ENCODE measurements around the gene CTCF. TPM values are rescaled to one million over a fixed set of nuclear protein-coding genes. Genes with fewer than 3 reads are reported as not detected.
A peak's percentile ranks its signal among the peaks of the same experiment; 100 is the strongest.

Gene CTCF
- total RNA-seq, 1 donor from 2014 or later: 45.0 TPM

DNA sequence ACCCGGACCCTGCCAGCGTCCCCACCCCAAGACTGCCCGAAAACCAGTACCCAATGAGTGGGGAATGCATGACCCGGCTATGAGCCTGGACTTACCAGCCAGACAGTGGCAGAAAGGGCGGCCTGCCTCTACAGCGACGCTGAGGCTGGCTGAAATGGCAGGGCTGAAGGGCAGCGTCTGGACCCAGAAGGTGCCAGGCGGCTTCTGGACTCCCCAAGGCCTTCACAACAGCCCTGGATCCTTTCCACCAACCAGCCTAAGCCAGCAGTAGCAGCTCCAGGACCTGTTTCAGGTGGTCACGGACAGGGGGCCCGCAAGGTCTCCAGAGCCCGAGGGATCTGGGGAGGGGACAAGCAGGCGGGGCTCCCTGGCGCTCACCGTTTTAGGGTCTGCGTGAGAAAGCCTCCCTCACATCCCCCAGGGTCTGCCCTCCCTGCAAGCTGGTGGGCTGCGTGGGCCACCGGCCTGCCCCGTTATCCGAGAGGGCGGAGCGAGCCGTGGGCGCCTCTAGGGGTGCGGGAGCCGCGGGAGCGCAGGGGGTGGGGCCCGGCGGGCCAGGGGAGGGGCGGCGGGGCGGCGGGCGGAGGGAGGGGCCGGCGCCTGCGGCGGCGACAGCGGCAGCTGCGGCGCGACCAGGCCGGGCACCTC lies 34.0 kb upstream of the CTCF start, which contains the start of gene RIPOR1:
TSS of gene RIPOR1 (plus strand) at position 608 of the 648 bp plus-strand sequence. CDS start 9,618 bp downstream, outside the sequence.
- Histone ChIP-seq H3K4me3 (ENCODE audit: low read depth, low read length) (peak within 1 kb of the TSS; percentile 80), H3K36me3 (ENCODE audit: control insufficient read depth, insufficient read depth, low read length) (no peaks in the 10 kb centered on the region), H3K27me3 (ENCODE audit: control insufficient read depth, insufficient read depth, low read length) (no peaks in the 10 kb centered on the region)
- DNase-seq (ENCODE audit: low read depth): no peak
- TF ChIP-seq, protein P1, sequence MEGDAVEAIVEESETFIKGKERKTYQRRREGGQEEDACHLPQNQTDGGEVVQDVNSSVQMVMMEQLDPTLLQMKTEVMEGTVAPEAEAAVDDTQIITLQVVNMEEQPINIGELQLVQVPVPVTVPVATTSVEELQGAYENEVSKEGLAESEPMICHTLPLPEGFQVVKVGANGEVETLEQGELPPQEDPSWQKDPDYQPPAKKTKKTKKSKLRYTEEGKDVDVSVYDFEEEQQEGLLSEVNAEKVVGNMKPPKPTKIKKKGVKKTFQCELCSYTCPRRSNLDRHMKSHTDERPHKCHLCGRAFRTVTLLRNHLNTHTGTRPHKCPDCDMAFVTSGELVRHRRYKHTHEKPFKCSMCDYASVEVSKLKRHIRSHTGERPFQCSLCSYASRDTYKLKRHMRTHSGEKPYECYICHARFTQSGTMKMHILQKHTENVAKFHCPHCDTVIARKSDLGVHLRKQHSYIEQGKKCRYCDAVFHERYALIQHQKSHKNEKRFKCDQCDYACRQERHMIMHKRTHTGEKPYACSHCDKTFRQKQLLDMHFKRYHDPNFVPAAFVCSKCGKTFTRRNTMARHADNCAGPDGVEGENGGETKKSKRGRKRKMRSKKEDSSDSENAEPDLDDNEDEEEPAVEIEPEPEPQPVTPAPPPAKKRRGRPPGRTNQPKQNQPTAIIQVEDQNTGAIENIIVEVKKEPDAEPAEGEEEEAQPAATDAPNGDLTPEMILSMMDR (IDR thresholded peaks at IDR 0.05; ENCODE audit: insufficient read depth, low read length, poor library complexity, severe bottlenecking): peak; percentile 2

DNA sequence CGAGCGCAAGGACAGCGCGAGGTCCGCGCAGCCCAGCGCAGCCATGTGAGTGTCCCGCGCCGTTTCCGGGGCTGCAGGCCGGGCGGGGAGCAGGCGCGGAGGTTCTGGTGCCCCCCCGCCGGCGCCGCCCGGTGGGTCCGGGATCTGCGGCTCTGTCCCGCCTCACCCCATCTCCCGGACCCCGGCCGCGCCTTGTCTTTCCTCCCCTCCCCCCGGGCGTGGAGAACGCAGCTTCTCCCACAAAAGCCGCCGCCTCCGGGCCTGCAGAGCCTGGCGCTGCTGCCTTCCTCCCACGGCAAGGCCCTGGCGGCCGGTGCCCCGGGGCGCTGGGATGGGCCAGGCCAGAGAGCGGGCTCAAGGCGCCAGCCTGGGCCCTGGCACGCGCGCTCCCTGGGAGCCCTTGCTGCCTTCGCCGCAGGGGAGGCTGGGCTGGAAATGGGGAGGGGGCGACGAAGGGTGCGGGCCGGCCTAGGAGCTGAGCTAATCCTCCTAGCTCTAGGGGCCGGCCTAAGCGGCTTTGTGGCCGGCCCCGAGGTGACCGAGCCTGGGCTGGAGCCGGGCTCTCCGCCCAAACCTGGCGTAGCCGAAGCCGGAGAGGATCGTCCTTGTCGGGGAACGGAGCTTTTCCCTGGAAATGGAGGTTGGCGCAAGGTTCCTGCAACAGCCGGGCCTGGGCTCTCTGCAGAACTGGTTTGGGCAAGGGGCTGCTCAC lies 33.3 kb upstream of the CTCF start:
- TF ChIP-seq, protein P1 (IDR thresholded peaks at IDR 0.05; ENCODE audit: insufficient read depth, low read length, poor library complexity, severe bottlenecking): no peak
- no peaks in the 10 kb centered on the region for H3K27me3 ChIP-seq (ENCODE audit: control insufficient read depth, insufficient read depth, low read length)

DNA sequence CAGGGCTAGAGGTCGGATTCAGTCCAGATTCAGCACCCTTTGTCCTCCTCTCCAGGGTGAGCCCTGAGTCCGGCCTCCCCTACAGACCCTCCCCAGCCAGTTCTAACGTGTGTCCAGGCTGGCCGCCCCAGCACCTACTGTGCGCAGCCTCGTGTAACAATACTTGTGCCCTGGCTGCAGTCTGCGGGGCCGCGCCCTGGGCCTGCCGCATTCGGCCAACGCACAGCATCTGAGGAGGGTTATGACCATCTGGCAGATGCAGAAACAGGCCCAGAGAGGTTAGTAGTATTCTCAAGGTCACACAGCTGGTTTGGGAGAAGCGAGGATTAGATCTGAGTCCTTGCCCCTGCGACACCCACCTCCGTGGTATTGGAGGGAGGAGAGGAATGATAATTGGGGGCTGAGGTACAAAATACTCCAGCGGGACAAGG lies 32.7 kb upstream of the CTCF start:
- DNase-seq (ENCODE audit: low read depth): no peak
- no peaks in the 10 kb centered on the region for H3K27me3 ChIP-seq (ENCODE audit: control insufficient read depth, insufficient read depth, low read length)
- H3K36me3 ChIP-seq (ENCODE audit: control insufficient read depth, insufficient read depth, low read length): no peaks in the 10 kb centered on the region
- peak overlapping the region; percentile 80 for H3K4me3 ChIP-seq (ENCODE audit: low read depth, low read length)
- TF ChIP-seq, protein P1 (IDR thresholded peaks at IDR 0.05; ENCODE audit: insufficient read depth, low read length, poor library complexity, severe bottlenecking): no peak

More for the DNA sequence above, 33.3 kb upstream of the CTCF start:
- Histone ChIP-seq H3K36me3 (ENCODE audit: control insufficient read depth, insufficient read depth, low read length) (no peaks in the 10 kb centered on the region), H3K4me3 (ENCODE audit: low read depth, low read length) (peak overlapping the region; percentile 80)
- no peak for DNase-seq (ENCODE audit: low read depth)

DNA sequence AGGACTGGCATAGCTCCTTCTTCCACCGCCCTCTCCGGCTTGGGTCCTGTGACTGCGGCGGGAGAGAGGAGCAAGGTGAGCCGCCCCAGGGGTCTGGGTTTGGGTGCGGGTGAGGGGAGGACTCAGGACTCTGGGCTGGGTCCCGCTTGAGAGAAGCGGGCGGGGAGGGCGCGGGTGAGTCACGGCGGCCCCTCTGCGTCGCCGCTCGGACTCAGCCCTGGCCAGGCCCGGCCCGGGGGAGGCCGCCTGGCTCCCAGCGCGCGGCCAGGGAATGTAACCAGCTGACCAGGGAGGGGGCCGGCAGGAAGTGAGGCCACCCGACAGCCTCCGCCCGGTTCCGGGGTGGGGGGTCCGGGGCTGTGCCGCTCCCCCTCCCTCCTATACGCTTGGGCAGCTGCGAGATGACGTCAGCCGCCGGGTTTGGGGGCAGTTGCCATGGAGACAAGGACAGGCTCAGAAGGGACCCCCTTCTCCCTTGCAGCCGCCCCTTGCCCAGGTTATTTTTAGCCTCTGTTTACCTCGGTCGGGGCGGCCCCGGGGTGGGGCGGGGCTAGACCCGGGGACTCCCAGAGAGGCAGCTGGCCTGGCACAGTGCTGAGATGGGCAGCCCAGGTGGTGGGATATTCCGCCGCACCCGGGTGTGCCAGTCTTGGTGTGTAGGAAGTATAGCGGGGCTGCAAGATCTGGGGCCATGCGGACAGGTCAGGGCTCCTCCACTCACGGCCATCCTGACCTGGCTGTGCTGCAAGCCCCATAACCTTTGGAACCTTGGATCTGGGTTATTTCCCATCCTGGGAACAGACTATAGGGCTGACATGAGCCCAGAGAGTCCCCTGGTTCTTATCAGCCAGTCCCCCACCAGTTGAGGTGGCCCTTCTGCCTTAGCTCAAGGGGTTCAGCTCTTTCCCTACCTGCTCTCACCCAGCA lies 32.0 kb upstream of the CTCF start:
- peak overlapping the region; percentile 80 for H3K4me3 ChIP-seq (ENCODE audit: low read depth, low read length)
- H3K36me3 ChIP-seq (ENCODE audit: control insufficient read depth, insufficient read depth, low read length): no peaks in the 10 kb centered on the region
- H3K27me3 ChIP-seq (ENCODE audit: control insufficient read depth, insufficient read depth, low read length): no peaks in the 10 kb centered on the region
- TF ChIP-seq, protein P1 (IDR thresholded peaks at IDR 0.05; ENCODE audit: insufficient read depth, low read length, poor library complexity, severe bottlenecking): no peak
- peak; percentile 48 for DNase-seq (ENCODE audit: low read depth)

DNA sequence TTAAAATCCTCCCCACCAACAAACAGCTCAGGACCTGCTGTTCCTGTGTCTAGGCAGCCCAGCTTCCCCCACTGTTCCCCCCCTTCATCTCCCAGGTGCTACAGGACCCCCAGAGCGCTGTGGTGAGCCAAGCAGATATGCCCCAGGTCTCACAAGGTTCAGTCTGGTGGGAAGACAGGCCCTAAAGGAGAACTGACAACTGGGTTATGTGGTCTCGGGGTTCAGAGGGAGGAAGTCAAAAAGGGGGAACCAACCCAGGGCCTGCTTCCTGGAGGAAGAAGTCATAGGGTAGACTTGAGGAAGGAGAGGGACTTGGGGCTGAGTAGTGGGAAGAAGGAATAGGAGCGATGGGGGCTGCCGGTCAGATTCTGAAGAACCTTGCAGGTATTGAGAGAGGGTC lies 31.1 kb upstream of the CTCF start:
- TF ChIP-seq, protein P1 (IDR thresholded peaks at IDR 0.05; ENCODE audit: insufficient read depth, low read length, poor library complexity, severe bottlenecking): no peak
- no peaks in the 10 kb centered on the region for H3K36me3 ChIP-seq (ENCODE audit: control insufficient read depth, insufficient read depth, low read length)
- H3K27me3 ChIP-seq (ENCODE audit: control insufficient read depth, insufficient read depth, low read length): no peaks in the 10 kb centered on the region
- H3K4me3 ChIP-seq (ENCODE audit: low read depth, low read length): no peak overlapping the region
- no peak for DNase-seq (ENCODE audit: low read depth)

Measured in kidney epithelial cell (primary cell).